NCI-H2227 treated with DMSO at 0.1 percent for 48 hours (cell line): Measurements from ENCODE around the gene TADA2A.
A peak's percentile ranks its signal among the peaks of the same experiment; 100 is the strongest.
"Not testable (repeated sequence)": the region's sequence is repeated elsewhere in the genome, so short reads cannot be mapped to it uniquely, and the experiment has no call there.

Source experiments
- DNase-seq: peaks from one replicate; lab custom pipeline; 2025; lab: John Stamatoyannopoulos, UW

TADA2A gene

GRCh38 chr17:37493249-37494027 is 86.8 kb downstream of the TADA2A start:
- DNase-seq = no peak

GRCh38 chr17:37494401-37494831 is 87.7 kb downstream of the TADA2A start:
- no peak for DNase-seq

- DNase-seq = no peak
Observed at GRCh38 chr17:37494971-37495370, 88.3 kb downstream of the TADA2A start.

- DNase-seq = no peak
Observed at GRCh38 chr17:37500378-37500777, 93.7 kb downstream of the TADA2A start.

- DNase-seq = no peak
Observed at GRCh38 chr17:37502009-37502936, 95.6 kb downstream of the TADA2A start.

GRCh38 chr17:37503148-37503547 is 96.5 kb downstream of the TADA2A start:
- DNase-seq = no peak

- DNase-seq = no peak
Observed at GRCh38 chr17:37505333-37505732, 98.6 kb downstream of the TADA2A start.

- peak; percentile 32 for DNase-seq
Observed at GRCh38 chr17:37506678-37507077, 100.0 kb downstream of the TADA2A start.

GRCh38 chr17:37507111-37507510 is 100.4 kb downstream of the TADA2A start:
- DNase-seq = no peak

- DNase-seq = no peak
Observed at GRCh38 chr17:37510056-37510455, 103.4 kb downstream of the TADA2A start.

- not testable (repeated sequence) for DNase-seq
Observed at GRCh38 chr17:37511642-37512041, 105.0 kb downstream of the TADA2A start.

GRCh38 chr17:37512442-37513068 is 105.9 kb downstream of the TADA2A start:
- DNase-seq = no peak

- DNase-seq = no peak
Observed at GRCh38 chr17:37513711-37514110, 107.0 kb downstream of the TADA2A start.

- peak; percentile 55 for DNase-seq
Observed at GRCh38 chr17:37516127-37516571, 109.5 kb downstream of the TADA2A start.

GRCh38 chr17:37517881-37518280 is 111.2 kb downstream of the TADA2A start:
- no peak for DNase-seq

GRCh38 chr17:37518826-37519225 is 112.1 kb downstream of the TADA2A start:
- DNase-seq = no peak

GRCh38 chr17:37519251-37519985 is 112.7 kb downstream of the TADA2A start:
- DNase-seq = no peak

GRCh38 chr17:37520174-37520573 is 113.5 kb downstream of the TADA2A start:
- no peak for DNase-seq

- no peak for DNase-seq
Observed at GRCh38 chr17:37521821-37522220, 115.1 kb downstream of the TADA2A start.

GRCh38 chr17:37523715-37524219 is 117.1 kb downstream of the TADA2A start:
- DNase-seq = no peak

GRCh38 chr17:37527249-37527851 is 120.7 kb downstream of the TADA2A start:
- peak; percentile 56 for DNase-seq
